Activated CD4-positive, CD25-positive, alpha-beta regulatory T cell treated with anti-CD3 and anti-CD28 coated beads, Interleukin-2, amount 50 U/mL, for 72 hours (primary cell): ENCODE results near the gene KLF17.
"Not testable (repeated sequence)": the region's sequence is repeated elsewhere in the genome, so short reads cannot be mapped to it uniquely, and the experiment has no call there.

Experiments used
- DNase-seq: peaks from one replicate; pipeline ENCODE4 v3.0.0; 2021

The KLF17 gene

GRCh38 chr1:44110916-44111315 is 7.7 kb upstream of the KLF17 start:
- no peak for DNase-seq

- DNase-seq: no peak
Observed at GRCh38 chr1:44111861-44112260, 6.8 kb upstream of the KLF17 start.

- no peak for DNase-seq
Observed at GRCh38 chr1:44112486-44112885, 6.1 kb upstream of the KLF17 start.

GRCh38 chr1:44113095-44113609 is 5.5 kb upstream of the KLF17 start:
- DNase-seq: no peak

GRCh38 chr1:44114098-44114497 is 4.5 kb upstream of the KLF17 start:
- no peak for DNase-seq

- DNase-seq: not testable (repeated sequence)
Observed at GRCh38 chr1:44117272-44117671, 1.3 kb upstream of the KLF17 start.

- no peak for DNase-seq
Observed at GRCh38 chr1:44119525-44119924, 904 bp downstream of the KLF17 start.

- no peak for DNase-seq
Observed at GRCh38 chr1:44120398-44120949, 1.9 kb downstream of the KLF17 start.

GRCh38 chr1:44129616-44130500 is 11.2 kb downstream of the KLF17 start:
- DNase-seq: no peak

- no peak for DNase-seq
Observed at GRCh38 chr1:44131411-44131810, 12.8 kb downstream of the KLF17 start.

GRCh38 chr1:44134071-44134920 is 15.7 kb downstream of the KLF17 start:
- no peak for DNase-seq

GRCh38 chr1:44135886-44136285 is 17.3 kb downstream of the KLF17 start:
- no peak for DNase-seq

- no peak for DNase-seq
Observed at GRCh38 chr1:44138239-44138638, 19.6 kb downstream of the KLF17 start.

GRCh38 chr1:44139565-44139964 is 20.9 kb downstream of the KLF17 start:
- DNase-seq: not testable (repeated sequence)

GRCh38 chr1:44141531-44141930 is 22.9 kb downstream of the KLF17 start, which contains the start of gene KLF18:
Gene KLF18, minus strand, starts transcription at chr1:44141631. Its CDS starts 0 bp downstream, at chr1:44141631.
- DNase-seq: no peak

GRCh38 chr1:44144962-44145756 is 26.5 kb downstream of the KLF17 start:
- DNase-seq: no peak

GRCh38 chr1:44146536-44147361 is 28.1 kb downstream of the KLF17 start:
- DNase-seq: no peak

GRCh38 chr1:44147582-44147981 is 29.0 kb downstream of the KLF17 start:
- DNase-seq: no peak

GRCh38 chr1:44151332-44151731 is 32.7 kb downstream of the KLF17 start:
- no peak for DNase-seq

GRCh38 chr1:44151808-44152207 is 33.2 kb downstream of the KLF17 start:
- DNase-seq: no peak

GRCh38 chr1:44152692-44153091 is 34.1 kb downstream of the KLF17 start:
- DNase-seq: no peak
